ENCODE results near the gene PTGS1.

DNA sequence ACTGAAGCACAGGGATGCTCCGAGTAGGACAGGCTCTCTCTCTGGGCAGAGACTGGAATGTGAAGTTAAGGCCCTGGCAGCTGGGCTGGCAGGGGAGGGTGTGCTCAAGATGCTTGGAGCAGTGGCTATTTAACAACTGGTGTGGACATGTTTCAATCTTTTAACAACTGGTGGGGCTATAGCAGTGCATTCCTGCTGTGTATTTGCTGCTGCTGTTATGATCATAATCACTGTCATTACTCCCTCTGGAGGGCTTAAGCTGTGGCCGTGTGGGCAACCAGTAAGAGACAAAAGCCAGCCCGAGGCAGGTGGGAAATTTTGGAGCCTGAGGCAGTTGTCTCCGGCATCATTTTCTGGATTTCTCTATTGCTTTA, 33.3 kb upstream of the PTGS1 start:
- TF ChIP-seq, protein P1, sequence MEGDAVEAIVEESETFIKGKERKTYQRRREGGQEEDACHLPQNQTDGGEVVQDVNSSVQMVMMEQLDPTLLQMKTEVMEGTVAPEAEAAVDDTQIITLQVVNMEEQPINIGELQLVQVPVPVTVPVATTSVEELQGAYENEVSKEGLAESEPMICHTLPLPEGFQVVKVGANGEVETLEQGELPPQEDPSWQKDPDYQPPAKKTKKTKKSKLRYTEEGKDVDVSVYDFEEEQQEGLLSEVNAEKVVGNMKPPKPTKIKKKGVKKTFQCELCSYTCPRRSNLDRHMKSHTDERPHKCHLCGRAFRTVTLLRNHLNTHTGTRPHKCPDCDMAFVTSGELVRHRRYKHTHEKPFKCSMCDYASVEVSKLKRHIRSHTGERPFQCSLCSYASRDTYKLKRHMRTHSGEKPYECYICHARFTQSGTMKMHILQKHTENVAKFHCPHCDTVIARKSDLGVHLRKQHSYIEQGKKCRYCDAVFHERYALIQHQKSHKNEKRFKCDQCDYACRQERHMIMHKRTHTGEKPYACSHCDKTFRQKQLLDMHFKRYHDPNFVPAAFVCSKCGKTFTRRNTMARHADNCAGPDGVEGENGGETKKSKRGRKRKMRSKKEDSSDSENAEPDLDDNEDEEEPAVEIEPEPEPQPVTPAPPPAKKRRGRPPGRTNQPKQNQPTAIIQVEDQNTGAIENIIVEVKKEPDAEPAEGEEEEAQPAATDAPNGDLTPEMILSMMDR (optimal IDR thresholded peaks at IDR 0.05 in 1 of 3, IDR thresholded peaks at IDR 0.05 in 1 of 3, conservative IDR thresholded peaks at IDR 0.05 in 1 of 3; ENCODE audit: extremely low read depth in 1 of 3, insufficient read depth in 2 of 3, low read length in 3 of 3), result no peak
- TF ChIP-seq EZH2 (IDR thresholded peaks at IDR 0.05; ENCODE audit: low read length), result no peak
